ENCODE data around the gene DIDO1.
"Not testable (repeated sequence)": the region's sequence is repeated elsewhere in the genome, so short reads cannot be mapped to it uniquely, and the experiment has no call there.

DIDO1 gene

GRCh38 chr20:62884556-62884955 is 41.7 kb downstream of the DIDO1 start:
- H3K4me1 Mint-ChIP-seq (ENCODE audit: low read depth), result peaks cover 7% of the 10 kb centered on the region
- no peaks in the 10 kb centered on the region for H3K9me3 Mint-ChIP-seq
- peaks cover 26% of the 10 kb centered on the region for H3K36me3 Mint-ChIP-seq (ENCODE audit: low read depth)
- H3K27me3 Mint-ChIP-seq, result no peaks in the 10 kb centered on the region
- no peak overlapping the region for H3K4me3 Mint-ChIP-seq
- H3K27ac Mint-ChIP-seq, result no peak overlapping the region

GRCh38 chr20:62882426-62882825 is 43.9 kb downstream of the DIDO1 start:
- Mint-ChIP-seq H3K27me3 (no peaks in the 10 kb centered on the region), H3K27ac (no peak overlapping the region), H3K4me1 (ENCODE audit: low read depth) (peaks cover 7% of the 10 kb centered on the region), H3K4me3 (no peak overlapping the region), H3K36me3 (ENCODE audit: low read depth) (peaks cover 16% of the 10 kb centered on the region), H3K9me3 (no peaks in the 10 kb centered on the region)

GRCh38 chr20:62881662-62882395 is 44.5 kb downstream of the DIDO1 start:
- H3K27ac Mint-ChIP-seq, result no peak overlapping the region

GRCh38 chr20:62880935-62881661 is 45.2 kb downstream of the DIDO1 start:
- H3K27ac Mint-ChIP-seq, result no peak overlapping the region
- H3K4me1 Mint-ChIP-seq (ENCODE audit: low read depth), result peaks cover under 1% of the 10 kb centered on the region
- H3K4me3 Mint-ChIP-seq, result no peak overlapping the region
- H3K9me3 Mint-ChIP-seq, result no peaks in the 10 kb centered on the region
- H3K27me3 Mint-ChIP-seq, result no peaks in the 10 kb centered on the region
- peaks cover 6% of the 10 kb centered on the region for H3K36me3 Mint-ChIP-seq (ENCODE audit: low read depth)

More at GRCh38 chr20:62881662-62882395, 44.5 kb downstream of the DIDO1 start:
- Mint-ChIP-seq H3K4me1 (ENCODE audit: low read depth) (peaks cover under 1% of the 10 kb centered on the region), H3K4me3 (no peak overlapping the region), H3K27me3 (no peaks in the 10 kb centered on the region), H3K36me3 (ENCODE audit: low read depth) (peaks cover 10% of the 10 kb centered on the region), H3K9me3 (no peaks in the 10 kb centered on the region)

- Mint-ChIP-seq H3K27ac (no peak overlapping the region), H3K27me3 (no peaks in the 10 kb centered on the region), H3K4me3 (no peak overlapping the region), H3K9me3 (no peaks in the 10 kb centered on the region), H3K4me1 (ENCODE audit: low read depth) (peaks cover 7% of the 10 kb centered on the region), H3K36me3 (ENCODE audit: low read depth) (peaks cover 6% of the 10 kb centered on the region)
Measured at GRCh38 chr20:62880147-62880934, 46.0 kb downstream of the DIDO1 start.

- Mint-ChIP-seq H3K4me3 (no peak overlapping the region), H3K27me3 (no peaks in the 10 kb centered on the region), H3K36me3 (ENCODE audit: low read depth) (peaks cover 6% of the 10 kb centered on the region), H3K27ac (no peak overlapping the region), H3K9me3 (no peaks in the 10 kb centered on the region), H3K4me1 (ENCODE audit: low read depth) (peaks cover 12% of the 10 kb centered on the region)
Measured at GRCh38 chr20:62879275-62880146, 46.8 kb downstream of the DIDO1 start.

- H3K9me3 Mint-ChIP-seq, result no peaks in the 10 kb centered on the region
- H3K27ac Mint-ChIP-seq, result no peak overlapping the region
- no peaks in the 10 kb centered on the region for H3K27me3 Mint-ChIP-seq
- H3K4me1 Mint-ChIP-seq (ENCODE audit: low read depth), result peaks cover 22% of the 10 kb centered on the region
- H3K4me3 Mint-ChIP-seq, result no peak overlapping the region
- H3K36me3 Mint-ChIP-seq (ENCODE audit: low read depth), result peaks cover 6% of the 10 kb centered on the region
Measured at GRCh38 chr20:62878244-62879038, 47.9 kb downstream of the DIDO1 start.

- H3K27ac Mint-ChIP-seq, result no peak overlapping the region
- H3K9me3 Mint-ChIP-seq, result no peaks in the 10 kb centered on the region
- peaks cover 2% of the 10 kb centered on the region for H3K27me3 Mint-ChIP-seq
- peaks cover 26% of the 10 kb centered on the region for H3K4me1 Mint-ChIP-seq (ENCODE audit: low read depth)
- H3K36me3 Mint-ChIP-seq (ENCODE audit: low read depth), result peaks cover 6% of the 10 kb centered on the region
- no peak overlapping the region for H3K4me3 Mint-ChIP-seq
Measured at GRCh38 chr20:62876902-62877816, 49.1 kb downstream of the DIDO1 start.

GRCh38 chr20:62876501-62876901 is 49.8 kb downstream of the DIDO1 start:
- peaks cover 26% of the 10 kb centered on the region for H3K4me1 Mint-ChIP-seq (ENCODE audit: low read depth)
- peaks cover 3% of the 10 kb centered on the region for H3K36me3 Mint-ChIP-seq (ENCODE audit: low read depth)
- no peaks in the 10 kb centered on the region for H3K9me3 Mint-ChIP-seq
- H3K27ac Mint-ChIP-seq, result no peak overlapping the region
- H3K27me3 Mint-ChIP-seq, result peaks cover 3% of the 10 kb centered on the region
- no peak overlapping the region for H3K4me3 Mint-ChIP-seq

GRCh38 chr20:62875419-62876361 is 50.6 kb downstream of the DIDO1 start:
- no peaks in the 10 kb centered on the region for H3K36me3 Mint-ChIP-seq (ENCODE audit: low read depth)
- peak overlapping the region; percentile 36 for H3K27ac Mint-ChIP-seq
- peaks cover 3% of the 10 kb centered on the region for H3K27me3 Mint-ChIP-seq
- H3K4me3 Mint-ChIP-seq, result no peak overlapping the region
- no peaks in the 10 kb centered on the region for H3K9me3 Mint-ChIP-seq
- H3K4me1 Mint-ChIP-seq (ENCODE audit: low read depth), result peaks cover 26% of the 10 kb centered on the region

- H3K9me3 Mint-ChIP-seq, result no peaks in the 10 kb centered on the region
- H3K27me3 Mint-ChIP-seq, result peaks cover 3% of the 10 kb centered on the region
- no peak overlapping the region for H3K27ac Mint-ChIP-seq
- no peaks in the 10 kb centered on the region for H3K36me3 Mint-ChIP-seq (ENCODE audit: low read depth)
- H3K4me3 Mint-ChIP-seq, result no peak overlapping the region
- peaks cover 26% of the 10 kb centered on the region for H3K4me1 Mint-ChIP-seq (ENCODE audit: low read depth)
Measured at GRCh38 chr20:62874964-62875344, 51.4 kb downstream of the DIDO1 start.

- not testable (repeated sequence) for H3K9me3 Mint-ChIP-seq
Measured at GRCh38 chr20:62873681-62874031, 52.6 kb downstream of the DIDO1 start.

More at GRCh38 chr20:62873681-62874031, 52.6 kb downstream of the DIDO1 start:
- Mint-ChIP-seq H3K4me3 (peak overlapping the region; percentile 60), H3K4me1 (ENCODE audit: low read depth) (peaks cover 26% of the 10 kb centered on the region)
- not testable (repeated sequence) for H3K27ac Mint-ChIP-seq; H3K27me3 Mint-ChIP-seq; H3K36me3 Mint-ChIP-seq (ENCODE audit: low read depth)
